ENCODE data around the gene TMEM144.

- TF ChIP-seq POLR2A (IDR thresholded peaks at IDR 0.05) (no peak), CTCF (IDR thresholded peaks at IDR 0.05) (no peak), POLR2AphosphoS5 (IDR thresholded peaks at IDR 0.05) (peak in 1 of 3 donors; percentile 69), EP300 (IDR thresholded peaks at IDR 0.05) (no peak)
These were observed 48.5 kb upstream of the TMEM144 start for GRCh38 chr4:158161551-158162354.
